ENCODE data around the gene SLC35F1.
"Not testable (repeated sequence)": the region's sequence is repeated elsewhere in the genome, so short reads cannot be mapped to it uniquely, and the experiment has no call there.

Gene SLC35F1

GRCh38 chr6:117924690-117925089, 17.6 kb downstream of the SLC35F1 start:
- no peak for DNase-seq

- DNase-seq: no peak
Observed at GRCh38 chr6:117927866-117928265, 20.8 kb downstream of the SLC35F1 start.

- no peak for DNase-seq
Observed at GRCh38 chr6:117928833-117929232, 21.8 kb downstream of the SLC35F1 start.

- DNase-seq: no peak
Observed at GRCh38 chr6:117929501-117929900, 22.4 kb downstream of the SLC35F1 start.

GRCh38 chr6:117930645-117931044, 23.6 kb downstream of the SLC35F1 start:
- no peak for DNase-seq

GRCh38 chr6:117932001-117932400, 24.9 kb downstream of the SLC35F1 start:
- DNase-seq: no peak

GRCh38 chr6:117932676-117933075, 25.6 kb downstream of the SLC35F1 start:
- DNase-seq: no peak

GRCh38 chr6:117933471-117933870, 26.4 kb downstream of the SLC35F1 start:
- peak in 18 of 56 donors; percentile 4 to 54 (median 20) for DNase-seq

- DNase-seq: no peak
Observed at GRCh38 chr6:117938311-117938995, 31.4 kb downstream of the SLC35F1 start.

- no peak for DNase-seq
Observed at GRCh38 chr6:117947234-117947633, 40.2 kb downstream of the SLC35F1 start.

- peak in 8 of 56 donors; percentile 1 to 32 (median 9) for DNase-seq
Observed at GRCh38 chr6:117951783-117952182, 44.7 kb downstream of the SLC35F1 start.

- no peak for DNase-seq
Observed at GRCh38 chr6:117955684-117956256, 48.7 kb downstream of the SLC35F1 start.

GRCh38 chr6:117956386-117956785, 49.3 kb downstream of the SLC35F1 start:
- DNase-seq: peak in 31 of 56 donors; percentile 6 to 71 (median 35)

- no peak for DNase-seq
Observed at GRCh38 chr6:117958536-117958935, 51.5 kb downstream of the SLC35F1 start.

- no peak for DNase-seq
Observed at GRCh38 chr6:117960877-117961276, 53.8 kb downstream of the SLC35F1 start.

GRCh38 chr6:117961301-117961700, 54.2 kb downstream of the SLC35F1 start:
- no peak for DNase-seq

- DNase-seq: not testable (repeated sequence)
Observed at GRCh38 chr6:117965763-117966162, 58.7 kb downstream of the SLC35F1 start.

GRCh38 chr6:117971637-117972036, 64.6 kb downstream of the SLC35F1 start:
- no peak for DNase-seq

GRCh38 chr6:117974914-117975627, 68.0 kb downstream of the SLC35F1 start:
- DNase-seq: no peak

GRCh38 chr6:117976030-117976651, 69.1 kb downstream of the SLC35F1 start:
- peak in 1 of 56 donors; percentile 47 for DNase-seq

GRCh38 chr6:117985916-117986315, 78.9 kb downstream of the SLC35F1 start:
- peak in 1 of 56 donors; percentile 8 for DNase-seq

GRCh38 chr6:117986396-117986795, 79.3 kb downstream of the SLC35F1 start:
- no peak for DNase-seq
